Osteoblast (primary cell): Measurements from ENCODE around the gene PNPLA3. TPM values are rescaled to one million over a fixed set of nuclear protein-coding genes. Genes with fewer than 3 reads are reported as not detected.

ENCODE experiments used
- DNase-seq: peaks from one replicate; pipeline ENCODE4 v3.0.0; 2011; ENCODE audit warnings: low spot score, mixed read lengths; ENCODE audit not compliant: insufficient read length; ENCODE audit errors: missing footprints
- H2AFZ ChIP-seq: 2 replicates; pipeline ENCODE4 v1.6.0; 2011; ENCODE audit warnings: mild to moderate bottlenecking, low read length
- H3K27ac ChIP-seq: 2 replicates; pipeline ENCODE4 v1.5.1; 2011; ENCODE audit warnings: mild to moderate bottlenecking, low read depth, low read length, moderate library complexity
- H3K27me3 ChIP-seq: 2 replicates; pipeline ENCODE4 v1.6.0; 2012; ENCODE audit warnings: mild to moderate bottlenecking, control low read depth, inconsistent platforms, low read length, moderate library complexity; ENCODE audit not compliant: insufficient read depth
- H3K36me3 ChIP-seq: 2 replicates; pipeline ENCODE4 v1.5.1; 2011; ENCODE audit warnings: mild to moderate bottlenecking, low read length, control low read depth, moderate library complexity; ENCODE audit not compliant: insufficient read depth
- H3K4me1 ChIP-seq: 2 replicates; pipeline ENCODE4 v1.5.1; 2011; ENCODE audit warnings: mild to moderate bottlenecking, low read length, control low read depth, moderate library complexity; ENCODE audit not compliant: insufficient read depth
- H3K4me2 ChIP-seq: 2 replicates; pipeline ENCODE4 v1.6.0; 2011; ENCODE audit warnings: mild to moderate bottlenecking, low read length; ENCODE audit not compliant: insufficient read depth
- H3K4me3 ChIP-seq: fragments of 200-600 bp; sonication (generic); 3 replicates; pipeline ENCODE4 v1.5.1; 2012; ENCODE audit warnings: mild to moderate bottlenecking, low read length, inconsistent platforms; ENCODE audit not compliant: insufficient read depth
- H3K79me2 ChIP-seq: 2 replicates; pipeline ENCODE4 v1.6.0; 2012; ENCODE audit warnings: mild to moderate bottlenecking, low read length, control low read depth, inconsistent platforms; ENCODE audit not compliant: insufficient read depth
- H3K9me3 ChIP-seq: 2 replicates; pipeline ENCODE4 v1.5.1; 2011; ENCODE audit warnings: low read depth, low read length, control low read depth
- H4K20me1 ChIP-seq: 2 replicates; pipeline ENCODE4 v1.6.0; 2012; ENCODE audit warnings: mild to moderate bottlenecking, low read length, control low read depth; ENCODE audit not compliant: insufficient read depth
- CTCF ChIP-seq: IDR thresholded peaks from 2 replicates; pipeline ENCODE4 v1.5.1; 2011; ENCODE audit warnings: mild to moderate bottlenecking, low read depth, low read length, moderate library complexity; ENCODE audit errors: extremely low read depth
- total RNA-seq: library from RNA; depleted of rRNA; stranded (reverse); fragments of >200 nt; gene quantifications from 2 replicates; pipeline ENCODE4 v1.2.3, GENCODE V29; 2012

PNPLA3 gene
- total RNA-seq, 1 donor = 8.3 TPM

GRCh38 chr22:43941449-43941848 is 17.8 kb downstream of the PNPLA3 start:
- H3K79me2 ChIP-seq = no peaks in the 10 kb centered on the region
- no peak overlapping the region for H3K4me3 ChIP-seq
- H3K9me3 ChIP-seq = no peaks in the 10 kb centered on the region
- peak; percentile 9 for DNase-seq
- no peak overlapping the region for H3K4me2 ChIP-seq
- no peak overlapping the region for H2AFZ ChIP-seq
- peaks cover 50% of the 10 kb centered on the region for H3K36me3 ChIP-seq
- no peak for TF ChIP-seq CTCF
- no peaks in the 10 kb centered on the region for H3K27me3 ChIP-seq
- peaks cover 3% of the 10 kb centered on the region for H3K4me1 ChIP-seq
- H3K27ac ChIP-seq = no peak overlapping the region
- H4K20me1 ChIP-seq = no peaks in the 10 kb centered on the region

GRCh38 chr22:43944670-43945430 is 21.2 kb downstream of the PNPLA3 start:
- Histone ChIP-seq H3K9me3 (no peaks in the 10 kb centered on the region), H3K4me1 (peaks cover 3% of the 10 kb centered on the region), H3K36me3 (peaks cover 36% of the 10 kb centered on the region), H3K79me2 (no peaks in the 10 kb centered on the region), H3K4me3 (no peak overlapping the region), H3K27me3 (no peaks in the 10 kb centered on the region), H2AFZ (no peak overlapping the region), H4K20me1 (no peaks in the 10 kb centered on the region), H3K4me2 (no peak overlapping the region), H3K27ac (no peak overlapping the region)
- no peak for TF ChIP-seq CTCF
- peak; percentile 31 for DNase-seq

GRCh38 chr22:43945632-43946383 is 22.2 kb downstream of the PNPLA3 start:
- DNase-seq = peak; percentile 96
- Histone ChIP-seq H3K79me2 (no peaks in the 10 kb centered on the region), H3K4me2 (no peak overlapping the region), H3K4me1 (peaks cover 3% of the 10 kb centered on the region), H2AFZ (no peak overlapping the region), H3K4me3 (no peak overlapping the region), H3K36me3 (peaks cover 36% of the 10 kb centered on the region), H3K27ac (no peak overlapping the region), H3K27me3 (no peaks in the 10 kb centered on the region), H3K9me3 (no peaks in the 10 kb centered on the region), H4K20me1 (no peaks in the 10 kb centered on the region)
- peak; percentile 85 for TF ChIP-seq CTCF

- no peak overlapping the region for H3K27ac ChIP-seq
- H3K36me3 ChIP-seq = peaks cover 36% of the 10 kb centered on the region
- no peak for TF ChIP-seq CTCF
- no peaks in the 10 kb centered on the region for H3K9me3 ChIP-seq
- H3K79me2 ChIP-seq = no peaks in the 10 kb centered on the region
- H3K4me2 ChIP-seq = no peak overlapping the region
- DNase-seq = peak; percentile 62
- no peaks in the 10 kb centered on the region for H4K20me1 ChIP-seq
- no peaks in the 10 kb centered on the region for H3K27me3 ChIP-seq
- H2AFZ ChIP-seq = no peak overlapping the region
- H3K4me1 ChIP-seq = peaks cover 3% of the 10 kb centered on the region
- H3K4me3 ChIP-seq = no peak overlapping the region
Measured at GRCh38 chr22:43946384-43946667, 22.7 kb downstream of the PNPLA3 start.
